Heart left ventricle (tissue), 16 donors: ENCODE measurements around the gene SKOR1. TPM values are rescaled to one million over a fixed set of nuclear protein-coding genes. Genes with fewer than 3 reads are reported as not detected.

Experiments used
- ATAC-seq, 4 donors: fragments of 200-7000 bp; cut with Tn5 transposase; one replicate each; pipeline ENCODE4 v1.9.1; 2020 to 2022; ENCODE audit warnings: moderate library complexity in 4 of 4, mild to moderate bottlenecking in 3 of 4, moderate number of reproducible peaks in 1 of 4
- DNase-seq, 5 donors: peaks; one replicate each; pipeline ENCODE4 v3.0.0-alpha.2; 2020
- H3K27ac ChIP-seq, 12 donors: fragments of 200-600 bp; sonication (generic) in 4 of 12; one replicate each; pipeline versions ENCODE4 v1.5.0 to v1.8.0; 2016 to 2022; ENCODE audit warnings: mild to moderate bottlenecking in 2 of 12
- H3K27me3 ChIP-seq, 9 donors: fragments of 200-600 bp; sonication (generic) in 2 of 9; one replicate each; pipeline versions ENCODE4 v1.5.1 to v1.8.0; 2016 to 2022; ENCODE audit warnings: mild to moderate bottlenecking in 3 of 9
- H3K36me3 ChIP-seq, 9 donors: fragments of 200-600 bp; sonication (generic) in 2 of 9; one replicate each; pipeline versions ENCODE4 v1.5.0 to v1.8.0; 2018 to 2022; ENCODE audit warnings: mild to moderate bottlenecking in 2 of 9
- H3K4me1 ChIP-seq, 12 donors: fragments of 200-600 bp; sonication (generic) in 4 of 12; one replicate each; pipeline versions ENCODE4 v1.5.0 to v1.8.0; 2016 to 2022; ENCODE audit warnings: mild to moderate bottlenecking in 3 of 12
- H3K4me3 ChIP-seq, 12 donors: fragments of 200-600 bp; sonication (generic) in 4 of 12; one replicate each; pipeline versions ENCODE4 v1.5.0 to v1.8.0; 2017 to 2022; ENCODE audit warnings: mild to moderate bottlenecking in 9 of 12, moderate library complexity in 4 of 12
- H3K9me3 ChIP-seq, 12 donors: fragments of 200-600 bp; sonication (generic) in 4 of 12; one replicate each; pipeline versions ENCODE4 v1.5.0 to v1.8.0; 2016 to 2022; ENCODE audit warnings: mild to moderate bottlenecking in 1 of 12
- POLR2A ChIP-seq, 2 donors: fragments of 450-650 bp; IDR thresholded peaks; one replicate each; pipeline ENCODE4 v1.6.1; 2017; ENCODE audit warnings: antibody characterized with exemption in 2 of 2, mild to moderate bottlenecking in 2 of 2, moderate library complexity in 2 of 2
- WGBS, 4 donors: extraction: QIAGEN DNeasy Blood & Tissue Kit in 2 of 4; methylation state at CpG; one replicate each; pipeline versions ENCODE4 v1.1.5 to v1.1.7; 2013 to 2018; 5-methylcytosine and 5-hydroxymethylcytosine counted together
- intact Hi-C, 10 donors: fragments of 100-400 bp; cut with DNase I; formaldehyde crosslinking; loops; one replicate each; pipeline versions ENCODE4 v1.11.1 to v1.14.2; 2022
- polyA plus RNA-seq, 2 donors: library from polyadenylated mRNA; stranded (reverse); fragments of 200-250 nt; gene quantifications; one replicate each; pipeline ENCODE4 v1.2.3, GENCODE V29; 2013
- total RNA-seq, 9 donors: library from RNA; depleted of rRNA in 2 of 9; stranded (reverse); fragments of >200 nt in 2 of 9; fragmentation: NEBNext Ultra II Directional in 3 of 9; extraction: Animal tissue kit (Norgen Biotek cat#: 25700) in 3 of 9; gene quantifications; one replicate each; pipeline versions ENCODE4 v1.1.0 to v1.2.4, GENCODE V29; 2016 to 2023
- TF ChIP-seq, protein P1 (sequence below), 12 donors: fragments of 200-600 bp; sonication (generic) in 4 of 12; IDR thresholded peaks; one replicate each; pipeline versions ENCODE4 v1.5.0 to v1.8.0; 2018 to 2022; ENCODE audit warnings: antibody characterized with exemption in 12 of 12, mild to moderate bottlenecking in 5 of 12
- donor health status: ischemic (EF 13 %, LVEDD 7.1; RV severe dilation, severe dysfunction).
- donor health status: healthy with polysubstance abuse.
- donor health status: DM: no; HTN: yes; CAD: no.
- donor health status: DM: no; HTN: no; CAD: no.
- donor health status: ischemic (EF 25% LVEDD 6.9; RV normal size, moderate dysfunction).
- donor health status: ischemic (EF 25% LVEDD 5.7; RV mildly dilated, moderate dysfunction).
- donor health status: healthy.
- donor health status: DM: yes; HTN: yes; CAD: no.
- donor health status: ischemic (EF 35%, LVEDD 5.7; RV mildly dilated, moderate dysfunction).
- donor health status: nonischemic (EF 11% LVEDD 7.7; RV severe dilation, severe dysfunction).
- donor health status: DM: yes; HTN: yes; CAD: no.
- donor health status: PGD.
- donor health status: ischemic (EF 29% LVEDD 5.4; RV normal size, mild dysfunction).
- donor health status: nonischemic (EF 23%, LVEDD 6.1; RV moderate dilation, normal function).

SKOR1 gene
- total and polyA plus RNA-seq, 11 donors: 0.07 to 0.27 (median 0.19) TPM; not detected in 2

DNA sequence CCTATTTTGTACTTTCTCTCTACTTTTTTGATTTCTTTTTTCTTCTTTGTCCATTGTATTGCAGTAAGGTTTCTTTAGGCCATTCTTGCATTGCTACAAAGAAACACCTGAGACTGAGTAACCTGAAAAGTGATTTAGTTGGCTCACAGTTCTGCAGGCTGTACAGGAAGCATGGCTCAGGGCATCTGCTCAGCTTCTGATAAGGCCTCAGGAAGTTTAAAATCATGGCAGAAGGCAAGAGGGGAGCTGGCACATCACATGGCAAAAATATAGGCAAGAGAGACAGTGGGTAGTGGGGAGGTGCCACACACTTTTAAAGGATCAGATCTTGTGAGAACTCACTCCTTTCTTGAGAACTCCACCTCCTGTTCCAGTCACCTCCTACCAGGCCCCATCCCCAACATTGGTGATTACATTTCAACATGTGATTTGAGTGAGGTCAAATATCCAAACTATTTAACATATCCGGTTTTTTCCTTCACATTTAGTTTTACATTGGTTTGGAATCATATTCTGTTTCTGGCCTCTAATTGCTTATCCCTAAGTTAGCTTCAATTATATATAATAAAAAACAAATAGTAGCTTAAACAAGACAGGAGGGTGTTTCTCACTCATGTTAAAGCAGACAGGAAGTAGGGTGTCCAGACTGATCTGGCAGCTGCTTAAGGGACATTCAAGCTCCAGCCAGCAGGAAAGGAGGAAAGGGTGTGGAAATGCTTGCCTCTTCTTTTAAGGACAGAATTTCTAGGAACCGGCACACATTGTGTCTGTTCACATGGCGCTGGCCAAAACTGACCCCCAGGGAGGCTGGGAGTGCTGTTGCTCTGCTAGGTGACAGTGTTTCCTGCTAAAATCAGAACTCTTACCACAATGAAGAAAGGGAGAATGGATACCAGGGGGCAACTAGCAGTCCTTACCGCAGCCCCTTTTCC is 28.8 kb upstream of the SKOR1 start:
- TF ChIP-seq POLR2A (IDR thresholded peaks at IDR 0.05): no peak
- TF ChIP-seq, protein P1, sequence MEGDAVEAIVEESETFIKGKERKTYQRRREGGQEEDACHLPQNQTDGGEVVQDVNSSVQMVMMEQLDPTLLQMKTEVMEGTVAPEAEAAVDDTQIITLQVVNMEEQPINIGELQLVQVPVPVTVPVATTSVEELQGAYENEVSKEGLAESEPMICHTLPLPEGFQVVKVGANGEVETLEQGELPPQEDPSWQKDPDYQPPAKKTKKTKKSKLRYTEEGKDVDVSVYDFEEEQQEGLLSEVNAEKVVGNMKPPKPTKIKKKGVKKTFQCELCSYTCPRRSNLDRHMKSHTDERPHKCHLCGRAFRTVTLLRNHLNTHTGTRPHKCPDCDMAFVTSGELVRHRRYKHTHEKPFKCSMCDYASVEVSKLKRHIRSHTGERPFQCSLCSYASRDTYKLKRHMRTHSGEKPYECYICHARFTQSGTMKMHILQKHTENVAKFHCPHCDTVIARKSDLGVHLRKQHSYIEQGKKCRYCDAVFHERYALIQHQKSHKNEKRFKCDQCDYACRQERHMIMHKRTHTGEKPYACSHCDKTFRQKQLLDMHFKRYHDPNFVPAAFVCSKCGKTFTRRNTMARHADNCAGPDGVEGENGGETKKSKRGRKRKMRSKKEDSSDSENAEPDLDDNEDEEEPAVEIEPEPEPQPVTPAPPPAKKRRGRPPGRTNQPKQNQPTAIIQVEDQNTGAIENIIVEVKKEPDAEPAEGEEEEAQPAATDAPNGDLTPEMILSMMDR (IDR thresholded peaks at IDR 0.05): no peak
- DNase-seq: peak in 2 of 5 donors; percentile 29 to 59
- intact Hi-C loops: no loop called here
- WGBS, 4 donors: 43 to 71% (median 55%) methylated on average over 4 of the region's 4 CpGs
- peaks cover 0 to 21% (median 0%) of the 10 kb centered on the region in 12 donors for H3K9me3 ChIP-seq
- peak overlapping the region in 3 of 12 donors; percentile 17 to 28 (median 20) for H3K27ac ChIP-seq
- H3K4me1 ChIP-seq: peaks cover 0 to 11% (median 1%) of the 10 kb centered on the region in 12 donors
- no peak overlapping the region for H3K4me3 ChIP-seq
- no peaks in the 10 kb centered on the region for H3K27me3 ChIP-seq
- H3K36me3 ChIP-seq: no peaks in the 10 kb centered on the region
- peak; percentile 67 to 86 (median 76) for ATAC-seq

DNA sequence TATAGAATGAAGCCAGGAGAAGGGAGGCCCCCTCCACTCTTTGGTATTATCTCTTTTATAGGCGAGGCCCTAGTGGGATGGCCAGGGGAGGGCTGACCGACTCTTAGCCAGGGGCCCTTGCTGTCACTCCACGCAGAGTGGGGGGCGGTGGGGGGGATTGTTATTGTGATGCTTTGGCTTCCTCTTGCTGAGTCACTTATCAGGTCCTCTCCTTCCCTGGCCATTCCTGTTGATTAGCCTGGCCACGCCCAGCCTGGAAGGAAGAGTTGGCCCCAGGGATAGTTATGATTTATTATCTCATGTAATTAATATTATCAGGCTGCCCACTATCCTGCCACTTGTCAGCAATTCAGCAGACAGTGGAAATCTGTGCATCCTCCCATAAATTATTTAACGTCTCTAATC is 25.5 kb upstream of the SKOR1 start:
- DNase-seq (no peak), ATAC-seq (no peak)
- H3K9me3 ChIP-seq: peaks cover 0 to 10% (median 0%) of the 10 kb centered on the region in 12 donors
- TF ChIP-seq POLR2A (IDR thresholded peaks at IDR 0.05): no peak
- TF ChIP-seq, protein P1 (IDR thresholded peaks at IDR 0.05): no peak
- H3K36me3 ChIP-seq: no peaks in the 10 kb centered on the region
- 62 to 75% (median 66%) methylated on average over 6 of the region's 6 CpGs for WGBS, 4 donors
- intact Hi-C loops: no loop called here
- no peaks in the 10 kb centered on the region for H3K27me3 ChIP-seq
- H3K27ac ChIP-seq: no peak overlapping the region
- peaks cover 0 to 20% (median 5%) of the 10 kb centered on the region in 12 donors for H3K4me1 ChIP-seq
- H3K4me3 ChIP-seq: no peak overlapping the region

DNA sequence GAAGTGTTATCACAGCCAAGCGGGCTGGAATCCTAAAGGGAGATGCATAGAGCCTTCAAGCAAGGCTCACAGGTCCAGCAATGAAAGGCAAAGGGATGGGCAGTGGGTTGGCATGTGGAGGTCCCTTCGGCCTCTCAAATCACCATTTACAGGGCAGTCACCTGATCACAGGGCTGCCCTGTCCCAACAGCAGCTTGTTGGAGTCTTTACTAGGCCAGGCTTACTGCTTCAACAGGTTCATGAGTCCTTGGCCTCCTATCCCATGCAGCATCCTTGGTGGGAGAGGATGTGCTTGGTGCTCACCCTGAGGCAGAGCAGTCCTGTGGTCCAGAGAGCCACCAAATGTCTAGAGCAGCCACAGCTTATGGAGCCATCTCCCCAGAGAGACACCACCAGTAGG is 24.2 kb upstream of the SKOR1 start:
- Histone ChIP-seq H3K4me1 (peaks cover 0 to 20% (median 5%) of the 10 kb centered on the region in 12 donors), H3K9me3 (no peaks in the 10 kb centered on the region), H3K36me3 (peaks cover 0 to 3% (median 0%) of the 10 kb centered on the region in 9 donors), H3K4me3 (no peak overlapping the region), H3K27ac (no peak overlapping the region), H3K27me3 (no peaks in the 10 kb centered on the region)
- DNase-seq (no peak), ATAC-seq (no peak)
- intact Hi-C loops: no loop called here
- WGBS, 4 donors: 90 to 100% (median 98%) methylated on average over 2 of the region's 2 CpGs
- no peak for TF ChIP-seq POLR2A (IDR thresholded peaks at IDR 0.05)

DNA sequence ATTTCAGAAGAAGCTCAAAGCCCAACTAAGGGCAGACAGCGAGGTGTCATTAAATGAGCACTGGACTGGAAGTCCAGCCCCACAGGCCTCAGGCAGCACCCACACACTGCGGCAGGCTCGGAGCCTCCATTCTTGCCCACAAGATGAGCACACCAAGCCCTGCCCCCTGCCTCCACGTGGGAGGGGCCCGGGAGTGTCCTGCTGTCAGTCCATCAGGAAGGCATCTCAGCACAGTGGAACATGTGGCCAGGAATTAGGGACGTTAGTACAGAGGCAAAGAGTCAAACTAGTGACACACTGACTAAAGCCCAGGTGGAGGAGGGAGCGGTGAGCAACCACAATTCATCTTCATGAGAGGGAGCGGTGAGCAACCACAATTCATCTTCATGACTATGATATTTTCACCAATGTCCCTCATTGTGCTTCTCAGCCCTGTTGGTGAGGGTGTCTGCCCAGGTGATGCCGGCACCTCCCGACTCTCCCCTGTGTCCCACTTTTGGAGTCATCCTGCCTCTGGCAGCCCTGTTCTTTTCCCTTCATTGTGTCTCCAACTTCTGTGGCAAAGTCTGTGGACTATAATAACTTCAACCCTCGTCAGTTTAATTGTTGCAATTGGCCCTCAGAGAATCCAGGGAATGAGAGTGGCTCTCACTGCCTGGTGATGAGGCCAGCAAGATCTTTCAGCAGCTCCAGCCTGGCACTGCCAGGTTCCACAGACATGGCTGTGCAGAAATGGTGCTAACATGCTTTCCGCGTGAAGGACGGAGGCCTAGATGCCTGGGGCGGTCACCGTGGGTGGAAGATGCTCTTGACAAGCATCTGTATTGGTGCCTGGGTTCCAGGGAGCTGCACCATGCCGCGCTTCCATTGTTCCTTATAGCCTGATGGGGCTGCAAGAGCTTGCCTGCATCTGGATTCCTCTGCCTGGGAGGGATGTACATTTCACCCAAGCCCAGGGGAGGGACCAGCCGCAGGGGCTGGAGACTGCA is 23.1 kb upstream of the SKOR1 start:
- TF ChIP-seq, protein P1 (IDR thresholded peaks at IDR 0.05): no peak
- no peak for TF ChIP-seq POLR2A (IDR thresholded peaks at IDR 0.05)
- WGBS, 4 donors: 84 to 88% (median 87%) methylated on average over 18 to 19 of the region's 19 CpGs
- Histone ChIP-seq H3K9me3 (no peaks in the 10 kb centered on the region), H3K36me3 (peaks cover 0 to 6% (median 0%) of the 10 kb centered on the region in 9 donors), H3K4me1 (peaks cover 0 to 20% (median under 1%) of the 10 kb centered on the region in 12 donors), H3K27ac (no peak overlapping the region), H3K27me3 (no peaks in the 10 kb centered on the region), H3K4me3 (no peak overlapping the region)
- no peak for ATAC-seq
- intact Hi-C loops: no loop called here
- no peak for DNase-seq
